Nephron (organoid): ENCODE results near the gene NUP42.
"Not testable (repeated sequence)": the region's sequence is repeated elsewhere in the genome, so short reads cannot be mapped to it uniquely, and the experiment has no call there.

ENCODE experiments used
- H3K27ac Mint-ChIP-seq, 3 experiments: 2 replicates each; pipeline ENCODE4 v1.8.0; 2020; ENCODE audit warnings: mixed read lengths in 3 of 3, mild to moderate bottlenecking in 2 of 3, moderate library complexity in 1 of 3
- H3K27me3 Mint-ChIP-seq: 2 replicates; pipeline ENCODE4 v1.8.0; 2021; ENCODE audit warnings: low read depth, mild to moderate bottlenecking, moderate library complexity, mixed read lengths
- H3K36me3 Mint-ChIP-seq: 2 replicates; pipeline ENCODE4 v1.8.0; 2020; ENCODE audit warnings: low read depth, mixed read lengths
- H3K4me1 Mint-ChIP-seq: 2 replicates; pipeline ENCODE4 v1.8.0; 2020; ENCODE audit warnings: mixed read lengths
- H3K4me3 Mint-ChIP-seq, 3 experiments: 2 replicates each; pipeline ENCODE4 v1.8.0; 2020; ENCODE audit warnings: mild to moderate bottlenecking in 3 of 3, mixed read lengths in 3 of 3, moderate library complexity in 2 of 3
- H3K9me3 Mint-ChIP-seq: 2 replicates; pipeline ENCODE4 v1.8.0; 2020; ENCODE audit warnings: mixed read lengths
- CTCF ChIP-seq, 3 experiments: fragments of 200-600 bp; sonication (generic); IDR thresholded peaks; one replicate each; pipeline ENCODE4 v1.5.0; 2021; ENCODE audit warnings: antibody characterized with exemption in 3 of 3; ENCODE audit not compliant: unreplicated experiment in 3 of 3

The NUP42 gene

GRCh38 chr7:23191022-23191421 is 9.2 kb downstream of the NUP42 start:
- no peak overlapping the region for H3K4me3 Mint-ChIP-seq
- H3K36me3 Mint-ChIP-seq, result peaks cover 62% of the 10 kb centered on the region
- H3K9me3 Mint-ChIP-seq, result no peaks in the 10 kb centered on the region
- peak overlapping the region in 1 of 3 experiments; percentile 32 for H3K27ac Mint-ChIP-seq
- no peaks in the 10 kb centered on the region for H3K4me1 Mint-ChIP-seq
- TF ChIP-seq CTCF (IDR thresholded peaks at IDR 0.05; ENCODE audit: unreplicated experiment in 3 of 3), result no peak
- H3K27me3 Mint-ChIP-seq, result no peaks in the 10 kb centered on the region

- H3K4me1 Mint-ChIP-seq, H3K27me3 Mint-ChIP-seq, H3K9me3 Mint-ChIP-seq, H3K4me3 Mint-ChIP-seq, H3K27ac Mint-ChIP-seq: not testable (repeated sequence)
- H3K36me3 Mint-ChIP-seq, result peaks cover 57% of the 10 kb centered on the region
Observed at GRCh38 chr7:23193650-23194227, 11.9 kb downstream of the NUP42 start.

- peak overlapping the region in 1 of 3 experiments; percentile 79 for H3K27ac Mint-ChIP-seq
- H3K9me3 Mint-ChIP-seq, result no peaks in the 10 kb centered on the region
- no peak for TF ChIP-seq CTCF (IDR thresholded peaks at IDR 0.05; ENCODE audit: unreplicated experiment in 3 of 3)
- no peak overlapping the region for H3K4me3 Mint-ChIP-seq
- H3K27me3 Mint-ChIP-seq, result no peaks in the 10 kb centered on the region
- no peaks in the 10 kb centered on the region for H3K4me1 Mint-ChIP-seq
- H3K36me3 Mint-ChIP-seq, result peaks cover 61% of the 10 kb centered on the region
Observed at GRCh38 chr7:23196306-23196705, 14.5 kb downstream of the NUP42 start.

- not testable (repeated sequence) for H3K4me3 Mint-ChIP-seq, H3K27ac Mint-ChIP-seq, H3K4me1 Mint-ChIP-seq, H3K9me3 Mint-ChIP-seq, H3K27me3 Mint-ChIP-seq
- H3K36me3 Mint-ChIP-seq, result peaks cover 64% of the 10 kb centered on the region
Observed at GRCh38 chr7:23197745-23198144, 15.9 kb downstream of the NUP42 start.

- peaks cover 4% of the 10 kb centered on the region for H3K4me1 Mint-ChIP-seq
- H3K36me3 Mint-ChIP-seq, result peaks cover 66% of the 10 kb centered on the region
- no peaks in the 10 kb centered on the region for H3K27me3 Mint-ChIP-seq
- no peak overlapping the region for H3K27ac Mint-ChIP-seq
- TF ChIP-seq CTCF (IDR thresholded peaks at IDR 0.05; ENCODE audit: unreplicated experiment in 3 of 3), result no peak
- no peak overlapping the region for H3K4me3 Mint-ChIP-seq
- no peaks in the 10 kb centered on the region for H3K9me3 Mint-ChIP-seq
Observed at GRCh38 chr7:23200331-23200730, 18.5 kb downstream of the NUP42 start.

GRCh38 chr7:23204241-23204640 is 22.4 kb downstream of the NUP42 start:
- H3K27ac Mint-ChIP-seq, result no peak overlapping the region
- no peak for TF ChIP-seq CTCF (IDR thresholded peaks at IDR 0.05; ENCODE audit: unreplicated experiment in 3 of 3)
- H3K4me1 Mint-ChIP-seq, result peaks cover 24% of the 10 kb centered on the region
- no peak overlapping the region for H3K4me3 Mint-ChIP-seq
- H3K27me3 Mint-ChIP-seq, result no peaks in the 10 kb centered on the region
- no peaks in the 10 kb centered on the region for H3K9me3 Mint-ChIP-seq
- peaks cover 51% of the 10 kb centered on the region for H3K36me3 Mint-ChIP-seq

- peaks cover 40% of the 10 kb centered on the region for H3K36me3 Mint-ChIP-seq
- H3K27me3 Mint-ChIP-seq, result no peaks in the 10 kb centered on the region
- no peak for TF ChIP-seq CTCF (IDR thresholded peaks at IDR 0.05; ENCODE audit: unreplicated experiment in 3 of 3)
- no peaks in the 10 kb centered on the region for H3K9me3 Mint-ChIP-seq
- no peak overlapping the region for H3K4me3 Mint-ChIP-seq
- H3K27ac Mint-ChIP-seq, result peak overlapping the region; percentile 43 to 78 (median 53)
- H3K4me1 Mint-ChIP-seq, result peaks cover 24% of the 10 kb centered on the region
Observed at GRCh38 chr7:23205577-23205908, 23.7 kb downstream of the NUP42 start.
